BLaER1 (cell line): Measurements from ENCODE around the gene EMILIN1.

ENCODE experiments used
- H3K27ac ChIP-seq: shearing (Covaris generic); formaldehyde crosslinking; 2 replicates; pipeline ENCODE4 v1.8.1; 2022
- H3K27me3 ChIP-seq: shearing (Covaris generic); formaldehyde crosslinking; 2 replicates; pipeline ENCODE4 v1.8.1; 2022
- H3K36me3 ChIP-seq: shearing (Covaris generic); formaldehyde crosslinking; 2 replicates; pipeline ENCODE4 v1.8.1; 2022
- H3K4me1 ChIP-seq: shearing (Covaris generic); formaldehyde crosslinking; 2 replicates; pipeline ENCODE4 v1.8.1; 2022
- H3K4me2 ChIP-seq: shearing (Covaris generic); formaldehyde crosslinking; 2 replicates; pipeline ENCODE4 v1.8.1; 2022
- H3K4me3 ChIP-seq: shearing (Covaris generic); formaldehyde crosslinking; 2 replicates; pipeline ENCODE4 v1.8.1; 2022
- H3K9ac ChIP-seq: shearing (Covaris generic); formaldehyde crosslinking; 2 replicates; pipeline ENCODE4 v1.8.1; 2022
- H3K9me3 ChIP-seq: shearing (Covaris generic); formaldehyde crosslinking; 2 replicates; pipeline ENCODE4 v1.8.1; 2022
- H4K20me1 ChIP-seq: shearing (Covaris generic); formaldehyde crosslinking; 2 replicates; pipeline ENCODE4 v1.8.1; 2022
- Cebpa-rat ChIP-seq: shearing (Covaris generic); IDR thresholded peaks from 2 replicates; pipeline ENCODE4 v1.8.1; 2022

The EMILIN1 gene

DNA sequence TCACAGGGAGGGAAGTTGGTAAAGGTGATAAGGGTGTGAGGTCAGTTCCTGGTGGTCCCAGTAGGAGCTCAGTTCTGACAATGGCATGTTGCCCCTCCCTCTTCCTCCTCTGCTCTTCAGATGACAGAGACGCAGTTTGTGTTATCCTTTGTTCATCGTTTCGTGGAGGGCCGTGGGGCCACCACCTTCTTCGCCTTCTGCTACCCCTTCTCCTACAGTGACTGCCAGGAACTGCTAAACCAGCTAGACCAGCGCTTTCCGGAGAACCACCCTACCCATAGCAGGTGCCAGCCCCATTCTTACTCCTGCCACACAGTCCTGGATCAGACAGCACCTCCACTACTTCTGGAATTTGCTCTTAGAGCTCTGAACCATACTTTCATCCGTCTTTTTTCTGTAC lies 24.6 kb upstream of the EMILIN1 start:
- no peak overlapping the region for H3K4me3 ChIP-seq
- H3K4me1 ChIP-seq, result peaks cover 24% of the 10 kb centered on the region
- H3K9me3 ChIP-seq, result no peaks in the 10 kb centered on the region
- H3K27ac ChIP-seq, result no peak overlapping the region
- no peak overlapping the region for H3K4me2 ChIP-seq
- H3K27me3 ChIP-seq, result no peaks in the 10 kb centered on the region
- H4K20me1 ChIP-seq, result no peaks in the 10 kb centered on the region
- TF ChIP-seq Cebpa-rat, result no peak
- H3K9ac ChIP-seq, result no peak overlapping the region
- H3K36me3 ChIP-seq, result peaks cover 62% of the 10 kb centered on the region

DNA sequence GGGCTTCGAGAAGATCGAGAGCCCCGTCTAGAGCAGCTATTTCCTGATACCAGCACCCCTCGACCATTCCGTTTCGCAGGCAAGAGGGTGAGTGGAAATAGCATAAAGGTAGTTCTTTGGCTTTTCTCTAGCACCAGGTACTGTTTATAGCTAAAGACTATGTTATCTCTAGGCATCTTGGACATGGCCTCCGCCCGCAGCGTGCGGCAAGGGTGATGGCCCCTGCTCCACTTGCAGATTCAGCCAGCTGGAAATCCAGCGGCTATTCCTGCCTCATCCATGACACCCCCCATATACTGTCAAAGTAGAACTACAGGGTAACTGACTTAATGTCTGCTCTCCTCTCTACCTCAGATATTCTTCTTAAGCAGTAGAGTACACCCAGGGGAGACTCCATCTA lies 23.7 kb upstream of the EMILIN1 start:
- H3K36me3 ChIP-seq, result peaks cover 72% of the 10 kb centered on the region
- H3K9me3 ChIP-seq, result no peaks in the 10 kb centered on the region

DNA sequence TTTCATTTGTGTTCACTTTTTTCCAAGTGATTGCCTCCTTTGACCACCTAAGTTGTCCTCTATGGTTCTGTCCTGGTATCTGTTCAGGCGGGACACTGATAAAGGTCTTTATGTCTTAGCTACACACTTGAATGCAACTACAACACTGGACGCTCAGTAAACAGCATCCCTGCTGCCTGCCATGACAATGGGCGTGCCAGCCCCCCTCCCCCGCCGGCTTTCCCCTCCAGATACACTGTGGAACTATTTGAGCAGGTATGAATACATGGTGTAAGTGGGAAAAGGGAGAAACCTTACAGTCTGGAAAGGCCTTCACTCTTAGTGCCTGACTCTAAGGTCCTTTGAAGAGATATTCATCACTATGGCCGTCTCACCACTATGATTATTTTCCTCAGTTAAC lies 21.2 kb upstream of the EMILIN1 start:
- H3K4me2 ChIP-seq, result no peak overlapping the region
- no peaks in the 10 kb centered on the region for H4K20me1 ChIP-seq
- H3K9me3 ChIP-seq, result no peaks in the 10 kb centered on the region
- H3K9ac ChIP-seq, result no peak overlapping the region
- no peak overlapping the region for H3K27ac ChIP-seq
- peaks cover 96% of the 10 kb centered on the region for H3K36me3 ChIP-seq
- H3K27me3 ChIP-seq, result no peaks in the 10 kb centered on the region
- no peak for TF ChIP-seq Cebpa-rat
- peaks cover 11% of the 10 kb centered on the region for H3K4me1 ChIP-seq
- no peak overlapping the region for H3K4me3 ChIP-seq

More for the DNA sequence above, 23.7 kb upstream of the EMILIN1 start:
- no peaks in the 10 kb centered on the region for H4K20me1 ChIP-seq
- no peak overlapping the region for H3K27ac ChIP-seq
- no peak for TF ChIP-seq Cebpa-rat
- no peak overlapping the region for H3K9ac ChIP-seq
- H3K27me3 ChIP-seq, result no peaks in the 10 kb centered on the region
- H3K4me3 ChIP-seq, result no peak overlapping the region
- peaks cover 15% of the 10 kb centered on the region for H3K4me1 ChIP-seq
- H3K4me2 ChIP-seq, result no peak overlapping the region

DNA sequence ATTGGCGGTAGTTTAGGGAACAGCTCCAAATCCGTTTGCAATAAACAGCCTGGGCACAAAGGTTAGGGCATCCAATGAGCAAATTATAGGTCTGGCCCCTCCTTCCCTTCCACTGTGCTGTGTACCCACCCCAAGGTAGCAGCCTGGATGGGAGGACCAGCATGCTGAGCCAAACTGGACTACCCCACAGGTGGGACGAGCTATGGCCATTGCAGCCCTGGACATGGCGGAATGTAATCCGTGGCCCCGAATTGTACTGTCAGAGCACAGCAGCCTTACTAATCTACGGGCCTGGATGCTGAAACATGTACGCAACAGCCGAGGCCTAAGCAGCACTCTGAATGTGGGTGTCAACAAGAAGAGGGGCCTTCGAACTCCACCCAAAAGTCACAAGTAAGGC lies 20.2 kb upstream of the EMILIN1 start:
- Histone ChIP-seq H4K20me1 (peaks cover 7% of the 10 kb centered on the region; the same call in 1 of the 2 replicates), H3K36me3 (peaks cover 99% of the 10 kb centered on the region)

DNA sequence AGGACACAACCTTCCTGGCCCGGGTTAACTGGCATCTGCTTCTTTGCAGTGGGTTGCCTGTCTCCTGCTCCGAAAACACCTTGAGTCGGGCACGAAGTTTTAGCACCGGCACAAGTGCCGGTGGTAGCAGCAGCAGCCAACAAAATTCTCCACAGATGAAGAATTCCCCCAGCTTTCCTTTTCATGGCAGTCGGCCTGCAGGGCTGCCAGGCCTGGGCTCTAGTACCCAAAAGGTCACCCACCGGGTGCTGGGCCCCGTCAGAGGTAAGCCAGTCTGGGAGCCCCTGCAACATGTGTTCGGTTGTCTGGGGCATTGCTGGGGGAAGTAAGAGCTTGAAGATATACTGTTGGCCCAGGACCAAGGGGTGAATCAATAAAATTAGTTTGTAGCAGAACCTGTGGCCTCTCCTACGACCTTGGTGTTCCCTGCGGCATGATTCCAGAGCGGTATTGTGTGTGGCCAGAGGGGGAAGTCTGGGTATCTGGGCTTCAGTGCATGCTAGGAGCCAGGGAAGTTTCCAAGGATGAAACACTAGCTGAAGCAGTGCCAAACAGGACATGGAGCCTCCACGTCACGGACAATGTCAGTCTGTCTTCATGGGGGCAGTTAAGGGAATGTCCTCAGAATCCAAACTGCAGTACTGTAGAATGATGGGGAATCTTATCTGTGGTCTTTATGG lies 19.1 kb upstream of the EMILIN1 start:
- Histone ChIP-seq H3K36me3 (peaks cover 98% of the 10 kb centered on the region), H3K4me1 (no peaks in the 10 kb centered on the region), H3K9ac (no peak overlapping the region), H3K4me3 (no peak overlapping the region), H4K20me1 (peaks cover 7% of the 10 kb centered on the region; the same call in 1 of the 2 replicates), H3K9me3 (no peaks in the 10 kb centered on the region), H3K4me2 (no peak overlapping the region), H3K27ac (no peak overlapping the region), H3K27me3 (no peaks in the 10 kb centered on the region)
- no peak for TF ChIP-seq Cebpa-rat

More for the DNA sequence above, 20.2 kb upstream of the EMILIN1 start:
- no peak overlapping the region for H3K9ac ChIP-seq
- H3K27ac ChIP-seq, result no peak overlapping the region
- TF ChIP-seq Cebpa-rat, result no peak
- H3K4me1 ChIP-seq, result peaks cover under 1% of the 10 kb centered on the region; the same call in 1 of the 2 replicates
- H3K4me2 ChIP-seq, result no peak overlapping the region
- H3K27me3 ChIP-seq, result no peaks in the 10 kb centered on the region
- no peaks in the 10 kb centered on the region for H3K9me3 ChIP-seq
- H3K4me3 ChIP-seq, result no peak overlapping the region

DNA sequence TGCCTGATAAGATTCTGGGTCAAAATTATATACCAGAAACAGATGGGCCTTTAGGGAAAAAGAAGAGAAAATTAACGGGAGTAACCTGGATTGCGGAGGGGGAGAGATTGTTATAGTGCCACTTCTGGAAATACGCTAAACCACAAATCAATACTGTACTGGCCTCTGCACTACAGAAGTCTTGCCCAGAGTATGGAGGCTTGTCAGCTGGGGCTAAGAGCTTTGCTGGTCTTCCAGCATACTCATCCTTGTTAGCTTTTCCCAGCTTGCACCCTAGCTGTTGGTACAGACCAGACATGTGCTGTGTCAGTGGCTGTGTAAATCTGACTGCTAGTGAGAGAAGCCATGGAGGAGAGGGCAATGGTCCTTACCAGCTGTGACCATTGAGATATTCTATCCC lies 18.1 kb upstream of the EMILIN1 start:
- Histone ChIP-seq H3K36me3 (peaks cover 96% of the 10 kb centered on the region), H3K9ac (no peak overlapping the region; the same call in 1 of the 2 replicates), H3K4me2 (no peak overlapping the region), H3K27ac (no peak overlapping the region), H3K4me1 (no peaks in the 10 kb centered on the region), H3K4me3 (no peak overlapping the region), H3K27me3 (no peaks in the 10 kb centered on the region), H4K20me1 (peaks cover 7% of the 10 kb centered on the region; the same call in 1 of the 2 replicates), H3K9me3 (no peaks in the 10 kb centered on the region)
- TF ChIP-seq Cebpa-rat, result no peak

DNA sequence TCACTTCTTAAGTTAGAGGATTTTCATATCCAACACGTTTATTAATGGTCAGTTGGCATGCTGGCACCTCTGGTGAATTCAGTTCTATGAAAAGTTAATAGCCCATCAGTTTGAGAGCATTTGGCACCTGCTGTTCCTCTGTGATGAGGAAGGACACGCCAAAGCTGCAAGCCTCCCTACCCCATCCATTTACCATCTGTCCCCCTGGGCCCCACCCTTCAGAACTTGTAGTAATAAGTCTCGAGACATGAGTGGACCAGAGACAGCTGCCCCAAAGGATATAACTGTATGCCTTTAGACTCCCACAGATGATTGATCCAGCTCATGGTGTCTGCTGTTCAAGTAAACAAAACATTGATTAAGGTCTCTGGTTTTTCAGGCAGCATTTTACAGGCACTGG lies 13.3 kb upstream of the EMILIN1 start:
- peaks cover 49% of the 10 kb centered on the region for H4K20me1 ChIP-seq
- H3K36me3 ChIP-seq, result peaks cover 96% of the 10 kb centered on the region

DNA sequence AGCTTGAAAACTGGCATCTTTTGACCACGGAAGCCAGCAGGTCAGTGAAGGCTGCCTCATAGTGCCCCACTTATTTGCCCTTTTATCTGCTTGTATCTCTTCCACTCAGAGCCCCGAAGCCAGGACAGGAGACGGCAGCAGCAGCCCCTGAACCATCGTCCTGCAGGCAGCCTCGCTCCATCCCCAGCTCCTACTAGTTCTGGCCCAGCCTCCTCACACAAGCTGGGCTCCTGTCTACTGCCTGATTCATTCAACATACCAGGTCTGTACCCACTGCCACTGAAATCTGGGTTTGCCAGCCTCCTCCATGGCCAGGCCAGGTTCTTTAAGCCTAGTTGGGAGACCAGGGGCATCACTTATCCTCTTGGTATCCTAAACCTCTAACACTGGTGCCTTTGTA lies 11.0 kb upstream of the EMILIN1 start:
- no peak overlapping the region for H3K4me3 ChIP-seq
- H3K27me3 ChIP-seq, result no peaks in the 10 kb centered on the region
- no peak overlapping the region for H3K27ac ChIP-seq
- no peak overlapping the region for H3K4me2 ChIP-seq
- H4K20me1 ChIP-seq, result peaks cover 58% of the 10 kb centered on the region
- no peak for TF ChIP-seq Cebpa-rat
- H3K36me3 ChIP-seq, result peaks cover 75% of the 10 kb centered on the region
- no peak overlapping the region for H3K9ac ChIP-seq
- H3K9me3 ChIP-seq, result no peaks in the 10 kb centered on the region
- H3K4me1 ChIP-seq, result peaks cover 32% of the 10 kb centered on the region

More for the DNA sequence above, 13.3 kb upstream of the EMILIN1 start:
- no peak overlapping the region for H3K27ac ChIP-seq
- TF ChIP-seq Cebpa-rat, result no peak
- H3K9me3 ChIP-seq, result no peaks in the 10 kb centered on the region
- H3K4me2 ChIP-seq, result no peak overlapping the region
- peaks cover 20% of the 10 kb centered on the region for H3K4me1 ChIP-seq
- H3K4me3 ChIP-seq, result no peak overlapping the region
- no peaks in the 10 kb centered on the region for H3K27me3 ChIP-seq
- no peak overlapping the region for H3K9ac ChIP-seq

DNA sequence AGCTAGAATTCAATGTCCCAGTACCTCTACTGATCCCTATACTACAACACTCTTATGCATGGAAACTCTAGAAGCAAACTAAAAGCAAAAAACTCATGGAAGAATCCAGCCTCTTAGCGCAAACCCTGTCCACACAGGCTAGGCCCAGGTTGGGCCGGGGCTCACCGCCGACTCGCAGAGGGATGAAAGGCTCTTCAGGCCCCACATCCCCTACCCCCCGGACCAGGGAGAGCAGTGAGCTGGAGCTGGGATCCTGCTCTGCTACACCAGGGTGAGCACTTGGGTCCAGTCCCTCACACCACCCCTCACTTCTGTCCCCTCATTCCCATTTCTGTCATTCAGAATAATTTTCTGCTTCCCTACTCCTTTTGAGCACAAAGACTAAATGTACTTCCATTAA lies 9.0 kb upstream of the EMILIN1 start:
- no peaks in the 10 kb centered on the region for H3K27me3 ChIP-seq
- peak overlapping the region; percentile 87; the same call in 1 of the 2 replicates for H3K4me3 ChIP-seq
- peak overlapping the region; percentile 100 for H3K4me2 ChIP-seq
- TF ChIP-seq Cebpa-rat, result no peak
- H3K9ac ChIP-seq, result peak overlapping the region; percentile 90; the same call in 1 of the 2 replicates
- peaks cover 57% of the 10 kb centered on the region for H3K36me3 ChIP-seq
- peak overlapping the region; percentile 93; the same call in 1 of the 2 replicates for H3K27ac ChIP-seq
- H3K9me3 ChIP-seq, result no peaks in the 10 kb centered on the region
- peaks cover 53% of the 10 kb centered on the region for H3K4me1 ChIP-seq
- peaks cover 52% of the 10 kb centered on the region for H4K20me1 ChIP-seq

DNA sequence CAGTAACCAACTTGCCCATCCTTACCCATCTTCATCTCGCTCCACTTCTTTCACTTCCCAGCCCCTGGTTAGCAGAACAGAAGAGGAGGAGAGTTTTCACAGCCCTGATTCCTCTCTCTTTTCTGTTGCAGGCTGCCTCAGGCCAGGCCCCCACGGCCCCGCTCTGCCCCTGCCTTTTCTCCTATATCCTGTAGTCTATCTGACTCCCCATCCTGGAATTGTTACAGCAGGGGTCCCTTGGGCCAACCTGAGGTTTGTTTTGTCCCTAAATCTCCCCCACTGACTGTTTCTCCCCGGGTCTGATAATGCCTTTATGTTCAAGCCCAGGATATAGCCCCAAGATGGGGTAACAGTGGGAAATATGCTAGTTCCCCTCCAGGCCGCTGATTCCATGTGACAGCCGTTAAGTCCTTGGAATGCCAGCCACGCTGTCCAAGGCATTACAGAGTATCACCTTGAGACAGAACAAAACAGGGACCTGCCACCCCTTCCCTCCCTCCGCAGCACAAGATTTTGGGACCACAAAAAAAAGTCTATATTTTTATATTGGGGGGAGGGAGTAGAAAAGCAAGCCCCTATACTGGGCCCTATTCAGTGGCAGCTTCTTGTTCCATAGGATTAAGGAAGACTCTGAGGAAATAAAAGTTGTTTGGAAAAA lies 8.3 kb upstream of the EMILIN1 start:
- Histone ChIP-seq H3K4me2 (peak overlapping the region; percentile 100), H4K20me1 (peaks cover 52% of the 10 kb centered on the region), H3K27me3 (no peaks in the 10 kb centered on the region), H3K9ac (peak overlapping the region; percentile 90), H3K9me3 (no peaks in the 10 kb centered on the region), H3K4me1 (peaks cover 59% of the 10 kb centered on the region), H3K36me3 (peaks cover 52% of the 10 kb centered on the region), H3K4me3 (peak overlapping the region; percentile 87), H3K27ac (peak overlapping the region; percentile 93)
- TF ChIP-seq Cebpa-rat, result no peak
